Stimulated activated CD4-positive, alpha-beta T cell treated with anti-CD3 and anti-CD28 coated beads, Interleukin-12 subunit alpha, Interleukin-12 subunit beta, amount 100 ng/mL, for 48 hours (primary cell): ENCODE data around the gene PALLD.

Experiments
- DNase-seq, 3 donors: peaks; one replicate each; pipeline ENCODE4 v3.0.0-alpha.2; 2020; ENCODE audit warnings: low read depth in 2 of 3, low spot score in 1 of 3

PALLD gene

DNA sequence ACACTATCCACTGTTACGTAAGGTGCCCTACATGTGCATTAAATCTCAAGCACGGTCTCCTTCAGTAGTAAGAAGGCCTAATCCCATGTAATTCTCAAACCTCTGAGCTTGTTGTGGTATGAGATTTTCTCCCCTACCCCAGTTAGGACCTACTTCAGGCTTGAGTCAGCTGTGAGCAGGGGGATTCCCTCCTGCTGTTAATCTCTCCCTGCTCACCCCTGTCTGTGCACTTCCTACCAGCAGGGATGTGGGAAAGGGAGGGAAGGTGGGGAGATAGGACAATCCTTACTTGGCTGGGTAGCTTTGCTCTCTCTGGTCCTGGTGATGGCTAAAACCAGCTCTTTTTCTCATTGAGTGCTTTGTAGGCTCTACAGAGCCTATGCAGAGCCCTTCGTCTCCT is 60.8 kb downstream of the PALLD start:
- DNase-seq, result no peak

DNA sequence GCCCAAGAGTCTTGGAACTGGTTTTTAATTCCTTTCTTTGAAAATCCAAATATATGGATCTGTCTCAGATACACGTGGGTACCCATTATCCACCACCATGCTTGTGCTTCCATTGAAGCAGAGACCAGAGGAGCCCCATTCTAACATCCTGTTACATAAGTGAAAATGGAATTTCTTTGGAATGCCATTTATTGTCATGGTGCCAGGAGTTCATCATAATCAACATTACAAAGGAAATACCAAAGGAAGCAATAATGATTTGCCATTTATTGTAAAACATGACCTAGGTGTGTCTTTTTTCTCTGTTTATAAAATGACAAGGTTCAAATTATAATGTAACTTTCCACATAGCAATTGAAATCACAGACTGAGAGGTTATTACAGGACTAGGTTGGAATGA is 61.7 kb downstream of the PALLD start:
- DNase-seq, result no peak

DNA sequence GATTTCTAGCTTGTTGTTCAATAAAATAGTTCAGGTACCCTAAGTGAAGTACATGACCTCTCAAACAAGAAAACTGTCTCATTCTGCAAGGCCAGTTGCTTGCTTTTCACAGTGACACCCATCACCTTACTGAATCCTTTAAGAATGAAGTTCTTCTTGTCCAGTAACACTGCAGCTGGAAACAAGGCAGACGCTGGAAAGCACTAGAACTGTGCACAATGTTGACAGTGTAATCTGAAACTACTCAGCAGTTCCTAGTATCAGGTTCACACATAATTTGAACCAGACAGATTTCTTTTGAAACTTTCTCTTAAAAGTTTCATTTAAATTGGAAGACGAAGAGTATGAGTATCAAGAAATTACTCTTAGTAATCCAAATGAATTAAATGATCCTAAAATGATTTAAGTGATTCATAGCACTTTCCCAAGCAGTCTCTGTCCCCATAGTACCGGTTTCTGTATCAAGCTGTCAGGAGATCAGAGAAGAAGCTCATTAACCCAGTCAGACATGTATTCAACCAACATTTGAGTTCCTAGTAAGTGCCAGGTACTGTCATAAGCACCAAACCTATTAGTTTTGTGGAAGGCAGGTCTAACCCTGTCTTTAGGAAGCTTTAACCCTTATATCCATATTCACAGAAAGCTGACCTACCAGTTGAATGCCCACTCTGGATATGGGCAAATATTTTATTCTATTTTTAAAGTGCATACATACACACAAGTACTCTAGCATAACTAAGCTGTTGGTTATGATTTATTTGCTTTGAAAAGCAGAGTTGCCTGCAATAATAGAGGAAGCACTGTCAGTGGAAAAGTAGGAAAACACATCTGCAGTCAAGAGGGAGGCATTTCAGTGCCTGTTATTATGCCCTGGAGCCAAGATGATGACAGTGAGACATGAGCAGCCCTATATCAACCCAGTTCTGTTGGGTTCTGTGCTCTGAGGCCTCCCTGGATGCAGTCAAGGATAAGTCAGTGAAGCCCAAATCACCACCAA is 63.6 kb downstream of the PALLD start:
- DNase-seq, result no peak

DNA sequence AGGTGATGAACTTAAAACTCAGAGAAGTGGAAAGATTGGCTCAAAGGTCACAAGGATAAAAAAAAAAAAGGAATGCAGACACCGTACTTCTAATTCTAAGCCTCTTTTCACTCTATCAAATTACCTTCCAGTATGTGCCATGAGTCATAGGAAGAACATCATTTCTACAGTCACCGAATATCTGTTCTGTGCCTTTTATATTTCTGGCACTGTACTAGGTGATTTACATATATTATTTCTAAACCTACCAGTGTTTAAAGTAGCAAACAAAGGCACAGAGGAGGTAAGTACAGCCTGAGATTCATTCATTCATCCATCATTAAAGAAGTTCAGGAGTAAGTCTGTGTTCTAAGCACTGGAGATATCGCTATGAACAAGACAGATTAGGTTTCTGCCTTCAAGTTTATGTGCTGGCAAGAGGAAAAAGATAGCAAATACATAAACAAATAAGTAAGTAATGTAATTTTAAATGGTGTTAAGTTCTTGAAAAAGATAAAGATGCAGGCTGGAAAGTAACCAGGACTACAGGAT is 65.3 kb downstream of the PALLD start:
- DNase-seq, result no peak

DNA sequence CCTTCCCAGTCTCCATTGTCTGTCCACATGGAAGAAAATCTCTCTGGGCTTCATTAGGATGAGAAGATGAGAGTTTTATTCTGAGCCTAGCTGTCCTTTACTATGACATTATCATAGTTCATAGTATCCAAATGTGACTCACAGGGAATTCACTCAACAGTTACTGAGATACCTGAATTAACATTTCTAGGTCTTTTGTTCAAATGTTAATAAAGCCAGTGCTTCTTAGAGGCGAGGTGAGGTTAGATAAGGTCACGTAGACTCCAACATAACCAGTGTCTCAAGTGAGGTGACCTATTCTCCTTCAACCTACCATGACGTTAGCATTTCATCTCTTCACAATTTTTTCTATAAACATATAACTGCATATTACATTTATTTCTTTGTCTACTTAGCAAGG is 67.2 kb downstream of the PALLD start:
- no peak for DNase-seq

DNA sequence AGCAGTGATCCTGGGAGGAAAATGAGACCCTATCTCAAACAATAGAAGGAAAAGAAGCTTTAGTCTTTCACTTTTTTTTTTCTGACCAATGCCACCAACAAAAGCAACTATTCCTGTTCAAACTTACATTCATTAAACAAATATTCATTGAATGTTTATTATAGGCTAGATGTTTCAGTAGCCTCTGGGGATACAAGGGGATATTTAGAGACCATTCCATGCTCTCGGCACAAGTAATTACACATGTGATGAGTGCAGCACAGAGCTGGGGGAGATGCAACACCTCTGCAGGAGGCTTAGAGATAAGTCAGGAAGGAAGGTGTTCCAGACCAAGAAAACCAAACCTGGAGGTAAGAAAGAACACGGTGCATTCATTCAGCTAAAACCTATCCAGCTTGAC is 68.3 kb downstream of the PALLD start:
- DNase-seq, result no peak

DNA sequence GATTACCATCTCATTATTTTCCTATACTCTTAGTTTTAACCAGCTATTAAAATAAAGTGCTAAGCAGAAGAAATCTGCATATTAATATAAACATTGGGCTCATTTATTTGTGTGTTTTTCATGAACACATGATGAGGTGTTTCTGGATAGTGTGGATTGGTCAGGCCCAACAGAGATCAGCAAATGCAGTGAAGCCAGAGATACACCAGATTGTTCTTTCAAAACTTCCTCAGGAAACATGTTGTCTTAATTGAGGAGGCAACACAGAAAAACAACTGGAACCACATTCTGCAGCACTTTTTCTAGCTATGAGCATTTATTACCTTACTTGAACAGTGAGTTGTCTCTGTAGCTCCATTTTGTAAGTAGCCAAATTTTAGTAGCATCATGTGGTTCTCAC is 69.9 kb downstream of the PALLD start:
- no peak for DNase-seq

DNA sequence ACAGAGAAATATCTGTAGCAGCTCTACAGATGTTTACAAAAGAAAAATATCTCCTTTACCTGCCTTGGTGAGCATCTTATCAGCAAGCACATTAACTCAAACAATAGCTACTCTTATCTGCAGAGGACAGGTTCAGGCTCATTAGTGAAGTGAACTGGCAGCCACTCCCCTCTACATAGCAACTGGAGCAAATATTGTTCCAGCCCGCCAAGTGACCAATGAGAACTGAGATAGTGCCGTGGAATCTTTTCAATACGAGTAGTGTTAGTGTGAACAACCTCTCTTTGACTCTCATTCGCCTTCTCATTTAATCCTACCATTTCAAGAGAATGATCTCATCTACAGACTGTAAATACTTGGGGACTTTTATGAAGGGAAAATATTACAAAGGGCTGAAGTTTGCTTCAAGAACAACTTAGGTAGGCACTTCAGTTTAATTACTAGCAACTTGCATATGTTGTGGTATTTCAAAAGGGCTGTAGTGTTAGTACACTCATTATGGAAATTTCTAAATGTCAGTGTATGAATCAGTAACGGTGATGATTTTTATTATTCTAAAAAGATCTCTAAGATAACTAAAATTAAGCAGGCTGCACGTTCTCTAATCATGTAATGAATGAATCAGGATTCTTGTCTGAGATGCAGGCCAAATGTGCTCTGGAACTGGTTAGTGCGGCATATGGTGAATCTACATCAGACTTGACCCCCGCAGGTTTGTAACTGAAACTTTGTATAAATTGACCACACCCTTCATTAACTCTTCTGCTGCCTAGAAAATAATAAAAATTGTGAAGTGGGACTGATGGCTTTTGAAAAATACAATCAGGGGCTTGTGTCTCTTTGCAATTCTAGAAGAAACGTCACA is 72.4 kb downstream of the PALLD start:
- DNase-seq, result peak in 2 of 3 donors; percentile 17 to 19

DNA sequence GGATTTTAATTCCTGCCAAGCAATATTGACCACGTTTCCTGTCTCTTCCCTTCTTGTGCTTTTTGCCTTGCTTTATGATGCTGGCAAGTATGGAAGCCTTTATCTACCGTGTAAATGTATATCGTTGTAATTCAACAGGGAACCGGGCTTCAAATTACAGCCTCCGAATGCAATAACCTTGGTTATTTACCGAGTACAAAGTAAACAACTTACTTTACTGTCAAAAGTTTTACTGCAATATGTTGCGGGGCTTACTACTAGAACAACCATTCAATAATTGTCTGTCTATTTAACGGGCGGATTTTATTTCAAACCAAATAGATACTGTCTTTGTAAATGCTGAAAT is 73.1 kb downstream of the PALLD start:
- no peak for DNase-seq

DNA sequence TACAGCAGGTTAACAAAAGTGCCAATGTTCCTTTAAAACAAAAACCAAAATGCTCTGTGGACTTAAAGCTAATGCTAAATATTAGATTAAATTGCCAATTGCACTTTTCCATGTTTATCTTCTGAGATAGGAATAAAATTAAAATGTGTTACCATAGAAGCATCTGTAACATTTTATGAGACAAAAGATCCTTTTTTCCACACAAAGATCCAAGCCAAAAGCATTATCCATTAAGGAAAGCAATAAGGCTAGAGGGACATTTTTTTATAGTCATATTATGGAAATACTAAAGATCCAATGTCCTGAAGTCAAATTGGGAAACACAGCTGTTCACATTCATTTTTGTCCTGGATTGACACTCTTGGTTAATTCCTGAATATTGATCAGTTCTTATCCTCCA is 73.6 kb downstream of the PALLD start:
- no peak for DNase-seq

DNA sequence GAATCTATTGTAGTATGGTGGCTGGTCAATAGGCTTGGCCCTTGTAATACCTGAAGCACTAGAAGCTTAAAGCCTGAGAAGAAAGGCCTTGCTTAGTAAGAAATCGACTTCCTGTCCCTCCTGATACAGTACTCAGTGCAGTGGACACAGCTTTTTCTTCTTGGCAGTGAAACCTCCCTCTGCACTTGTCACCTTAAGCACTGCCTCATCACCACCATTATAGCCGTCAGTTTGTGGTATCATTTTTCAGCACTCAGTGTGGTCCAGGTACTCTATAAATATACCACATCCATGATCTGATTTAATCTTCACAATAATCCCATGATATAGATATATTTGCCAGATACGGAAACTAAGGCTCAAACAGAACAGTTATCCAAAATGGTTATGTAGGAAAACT is 75.2 kb downstream of the PALLD start:
- DNase-seq, result no peak

DNA sequence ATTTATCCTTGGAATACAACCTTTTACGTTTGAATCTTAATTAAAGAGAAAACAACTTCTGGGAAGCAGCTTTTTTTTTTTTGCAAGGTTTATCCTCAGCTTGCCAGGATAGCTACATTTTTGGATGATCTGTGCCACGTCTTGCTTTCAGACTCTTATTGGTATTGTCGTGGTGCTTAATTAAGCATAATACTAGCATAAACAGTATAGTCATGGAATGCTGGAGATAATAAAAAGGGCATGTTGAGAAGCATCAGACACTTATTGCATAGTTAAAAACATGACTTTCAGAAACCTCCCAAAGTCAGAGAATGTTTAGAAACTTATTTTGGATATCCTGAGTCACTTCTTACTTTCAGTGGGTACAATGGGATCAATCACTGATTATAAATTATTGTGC is 77.0 kb downstream of the PALLD start:
- no peak for DNase-seq

DNA sequence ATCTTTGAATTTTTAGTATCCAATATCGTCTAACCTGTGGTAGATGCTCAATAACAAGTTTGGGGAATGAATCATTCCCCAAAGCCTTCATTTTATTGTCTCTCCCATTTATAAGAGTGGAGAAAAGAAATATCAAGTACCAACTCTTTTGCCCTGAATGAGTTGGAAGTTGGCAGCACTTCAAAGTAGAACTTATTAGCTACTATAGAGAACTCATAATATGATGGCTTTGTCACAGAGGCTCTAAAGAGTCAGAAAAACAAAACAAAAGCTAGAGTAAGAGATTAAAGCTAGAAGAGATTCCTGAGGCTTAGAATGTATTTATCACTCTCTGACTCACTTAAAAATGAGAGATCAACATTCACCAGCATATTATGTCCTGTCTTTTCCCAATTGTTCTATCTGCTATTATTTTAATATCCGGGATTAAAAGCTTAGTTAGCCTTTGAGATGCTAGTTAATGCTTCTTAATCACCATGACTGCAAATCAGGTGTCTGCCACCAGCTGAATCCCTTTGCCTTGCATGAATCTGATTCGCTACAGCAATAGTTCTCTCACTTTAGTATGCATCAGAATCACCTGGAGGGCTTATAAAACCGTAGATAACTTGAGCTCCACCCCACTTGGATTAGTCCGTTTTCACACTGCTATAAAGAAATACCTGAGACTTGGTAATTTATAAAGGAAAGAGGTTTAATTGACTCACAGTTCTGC is 77.9 kb downstream of the PALLD start:
- DNase-seq, result no peak

DNA sequence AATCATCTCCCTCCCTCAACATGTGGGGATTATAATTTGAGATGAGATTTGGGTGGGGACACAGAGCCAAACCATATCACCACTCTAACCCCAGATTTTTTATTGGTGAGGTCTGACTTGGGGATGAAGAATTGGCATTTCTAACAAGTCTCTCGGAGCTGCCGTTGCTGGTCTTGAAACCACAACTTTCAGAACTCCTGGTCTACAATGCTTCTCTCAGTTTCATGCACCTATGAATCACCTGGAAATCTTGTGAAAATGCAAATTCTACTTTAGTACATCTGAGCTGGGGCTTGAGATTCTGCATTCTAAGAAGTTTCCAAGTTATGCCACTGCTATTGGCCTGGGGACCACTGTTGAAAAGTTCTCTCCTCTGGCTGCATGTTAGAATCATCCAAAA is 78.6 kb downstream of the PALLD start:
- no peak for DNase-seq

DNA sequence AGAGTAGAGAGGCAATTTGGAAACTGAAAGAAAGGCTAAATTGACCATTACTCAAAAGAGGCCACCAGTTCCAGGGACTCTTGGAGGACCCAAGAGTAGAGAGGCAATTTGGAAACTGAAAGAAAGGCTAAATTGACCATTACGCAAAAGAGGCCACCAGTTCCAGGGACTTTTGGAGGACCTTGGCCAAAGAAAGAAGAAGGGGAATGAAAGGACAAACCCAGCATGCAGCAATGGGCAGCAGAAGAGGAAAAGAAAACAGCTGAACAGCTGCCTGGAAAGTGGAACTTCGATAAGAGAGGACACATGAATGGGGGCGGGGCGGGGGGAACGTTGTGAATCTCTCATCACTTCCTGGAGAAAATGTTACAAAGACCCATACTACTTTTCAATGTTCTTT is 80.8 kb downstream of the PALLD start:
- DNase-seq, result no peak

DNA sequence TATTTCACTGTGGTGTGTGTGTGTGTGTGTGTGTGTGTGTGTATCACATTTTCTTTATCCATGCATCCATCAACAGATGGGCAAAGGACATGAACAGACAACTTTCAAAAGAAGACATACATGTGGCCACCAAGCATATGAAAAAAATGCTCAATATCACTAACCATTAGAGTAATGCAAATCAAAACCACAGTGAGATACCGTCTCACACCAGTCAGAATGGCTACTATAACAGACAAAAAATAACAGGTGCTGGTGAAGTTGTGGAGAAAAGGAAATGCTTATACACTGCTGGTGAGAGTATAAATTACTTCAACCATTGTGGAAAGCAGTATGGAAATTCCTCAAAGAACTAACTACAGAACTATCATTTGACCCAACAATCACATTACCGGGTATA is 83.4 kb downstream of the PALLD start:
- DNase-seq, result no peak

DNA sequence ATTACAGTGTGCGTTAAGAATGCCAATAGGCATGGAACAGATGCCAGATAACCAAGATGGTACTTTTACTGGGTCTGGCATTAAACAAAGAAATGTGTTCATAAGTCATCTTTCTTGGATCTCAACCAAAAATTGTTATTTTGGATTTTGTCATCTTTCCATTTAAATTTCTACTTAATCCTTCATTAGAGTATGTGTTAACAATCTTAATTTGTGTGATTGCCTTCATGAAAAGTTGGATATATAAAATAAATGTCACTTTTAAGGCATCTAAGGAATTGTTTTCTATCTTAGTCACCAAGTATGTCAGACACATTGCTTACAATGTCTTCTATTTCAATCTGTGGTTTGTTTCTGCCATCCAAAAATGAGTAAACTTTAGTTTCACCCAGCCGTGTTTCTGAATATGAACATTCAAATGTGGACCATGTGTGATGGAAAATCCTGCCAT is 87.5 kb downstream of the PALLD start:
- DNase-seq, result no peak

DNA sequence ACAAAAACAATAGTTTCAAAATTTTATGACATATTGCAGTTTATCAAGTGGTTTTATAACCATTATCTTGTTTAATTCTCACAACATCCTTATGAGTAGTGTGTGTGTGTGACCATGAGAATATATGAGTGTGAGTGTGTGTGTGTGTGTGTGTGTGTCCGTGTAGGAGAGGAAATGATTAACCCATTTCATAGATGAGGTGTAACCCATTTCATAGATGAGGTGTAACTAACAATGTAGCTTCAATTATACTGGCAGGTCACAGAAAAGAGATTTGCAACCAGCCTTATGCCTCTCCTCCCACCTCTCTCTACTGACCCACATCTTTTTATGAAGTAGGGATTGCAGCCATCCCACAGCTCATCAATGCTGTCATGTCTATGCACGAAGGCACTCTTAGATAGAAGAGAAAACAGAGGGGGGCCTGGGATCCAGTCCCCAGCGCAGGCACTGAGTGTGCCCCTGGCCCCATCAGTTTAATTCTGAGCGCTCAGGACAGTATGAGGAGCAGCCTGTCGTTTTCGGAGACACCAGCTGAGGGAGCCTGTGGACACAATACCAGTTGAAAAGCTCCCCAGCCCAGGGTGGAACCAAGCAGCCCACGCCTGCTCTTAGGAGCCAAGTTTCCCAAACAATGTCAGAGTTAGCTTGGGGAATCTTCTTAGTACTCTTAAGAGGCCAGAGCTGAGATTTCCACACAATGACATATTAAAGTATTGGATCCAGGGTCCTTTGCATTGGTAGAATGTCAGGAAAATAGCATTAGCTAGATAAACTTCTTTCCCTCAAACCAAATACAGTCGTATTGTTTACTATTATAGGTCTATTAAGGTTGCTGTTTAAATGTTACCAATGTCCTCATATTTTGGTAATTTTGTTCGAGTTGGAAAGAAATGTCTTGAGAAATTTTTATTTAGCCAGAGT is 88.6 kb downstream of the PALLD start:
- peak in 2 of 3 donors; percentile 12 to 17 for DNase-seq

DNA sequence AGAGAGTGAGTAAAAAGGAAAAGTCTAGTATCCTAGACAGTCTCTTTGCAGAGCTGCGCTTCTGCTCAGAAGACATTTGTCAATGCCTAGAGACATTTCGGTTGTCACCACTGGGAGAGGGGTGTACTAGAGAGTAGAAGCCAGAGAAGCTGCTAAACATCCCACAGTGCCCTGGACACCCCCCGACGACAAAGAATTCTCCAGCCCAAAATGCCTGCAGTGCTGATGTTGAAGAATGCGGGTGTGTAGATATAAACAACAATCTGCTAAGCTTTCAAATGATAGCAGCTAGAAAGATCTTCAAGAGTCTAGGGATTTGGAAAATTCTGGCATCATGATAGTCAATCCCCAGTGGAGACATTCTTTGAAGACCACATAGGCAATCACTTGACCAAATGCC is 90.1 kb downstream of the PALLD start:
- no peak for DNase-seq
